ENCODE results near the gene ABCG1.

Gene ABCG1

GRCh38 chr21:42310411-42311001, 91.6 kb downstream of the ABCG1 start:
- DNase-seq = no peak

GRCh38 chr21:42311160-42311559, 92.2 kb downstream of the ABCG1 start:
- DNase-seq = no peak

DNA sequence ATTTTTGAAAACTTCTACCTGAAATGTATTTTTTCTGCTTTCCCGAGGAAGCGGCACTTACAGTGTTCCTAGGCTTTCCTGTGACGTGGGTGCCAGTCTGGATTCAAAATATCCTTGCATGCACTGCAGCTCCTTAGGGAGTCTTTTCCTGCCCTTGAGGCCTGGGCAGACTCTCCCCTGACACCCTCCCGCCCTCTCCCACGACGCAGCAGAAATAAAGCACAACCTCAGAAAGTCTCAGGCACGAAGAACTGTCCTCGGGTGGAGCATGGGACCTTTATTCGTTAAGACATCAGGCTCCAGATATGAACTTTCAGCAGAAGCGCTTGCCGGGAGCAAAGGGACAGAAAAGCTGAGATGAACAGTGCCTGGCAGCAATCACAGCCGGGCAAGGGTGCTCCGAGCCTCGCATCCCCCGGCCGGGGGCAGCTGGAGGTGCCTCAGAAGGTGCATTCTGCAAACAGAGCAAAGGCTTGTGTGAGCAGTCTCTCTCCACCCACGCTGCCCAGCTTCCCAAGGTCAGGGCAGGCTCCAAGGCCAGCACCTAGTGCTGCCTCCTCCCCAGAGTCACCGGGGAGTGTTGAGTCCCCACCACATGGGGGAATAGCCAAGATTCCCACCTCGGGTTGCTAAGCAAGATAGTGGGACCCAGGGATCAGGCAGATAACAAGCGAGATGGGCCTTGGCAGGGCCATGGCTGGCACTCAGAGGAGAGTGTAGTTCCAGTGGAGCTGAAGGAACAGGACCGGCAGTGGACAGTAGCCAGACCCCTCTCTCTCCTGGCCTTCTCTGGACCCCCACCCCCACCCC, 93.1 kb downstream of the ABCG1 start:
- DNase-seq = no peak

DNA sequence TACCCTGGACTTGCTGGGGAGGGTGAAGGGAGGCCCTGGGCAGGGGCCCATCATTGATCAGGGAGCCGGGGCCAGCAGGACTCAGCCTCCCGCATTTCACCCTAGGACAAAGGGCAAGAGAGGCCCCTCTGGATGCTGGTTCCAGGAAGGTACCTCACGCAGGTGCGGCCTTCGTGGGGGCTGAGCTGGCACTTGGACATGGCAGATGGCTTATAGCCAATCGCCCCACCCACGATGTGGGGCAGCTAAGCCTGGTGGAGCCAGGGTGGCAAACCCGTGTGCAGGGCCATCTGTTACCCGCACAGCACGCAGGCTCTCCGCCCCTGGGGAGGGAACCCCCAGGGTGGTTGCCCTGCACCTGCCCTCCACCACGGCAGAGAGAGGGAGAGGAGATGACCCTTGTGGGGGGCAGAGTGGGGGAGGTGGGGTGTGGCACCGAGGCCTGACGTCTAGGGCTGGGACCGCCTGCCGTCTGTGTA, 93.7 kb downstream of the ABCG1 start:
- DNase-seq = no peak

DNA sequence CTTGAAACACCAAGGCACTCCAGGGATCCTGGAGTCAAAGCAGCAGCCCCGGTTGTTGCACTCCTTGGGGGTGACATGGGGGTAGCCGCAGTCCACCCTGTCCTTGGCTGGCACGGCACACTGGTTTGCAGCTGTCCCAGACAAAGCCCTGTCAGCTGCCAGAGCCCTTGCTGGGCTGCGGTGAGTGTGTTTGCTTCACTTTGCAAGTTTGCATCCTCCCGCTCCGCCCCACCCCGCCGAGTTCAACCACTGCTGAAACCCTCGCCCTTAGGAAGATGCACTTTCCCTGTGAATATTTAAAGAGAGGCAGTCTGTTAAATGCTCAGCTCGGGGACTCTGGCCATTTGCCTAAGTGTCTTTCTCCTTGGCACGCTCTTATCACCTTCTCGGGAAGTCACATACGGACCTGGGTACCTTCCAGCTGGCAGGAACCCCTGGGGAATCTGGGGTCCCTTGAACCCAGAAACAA, 94.6 kb downstream of the ABCG1 start:
- DNase-seq = peak; percentile 84

GRCh38 chr21:42314616-42315295, 95.8 kb downstream of the ABCG1 start:
- DNase-seq = no peak

- peak; percentile 95 for DNase-seq
These were observed 96.5 kb downstream of the ABCG1 start, which contains the start of gene TFF3 for GRCh38 chr21:42315296-42315891. Gene TFF3, minus strand, starts transcription at chr21:42315409. Its CDS starts 35 bp downstream, at chr21:42315374.

- DNase-seq = peak; percentile 56
These were observed 98.0 kb downstream of the ABCG1 start for GRCh38 chr21:42316891-42317290.

DNA sequence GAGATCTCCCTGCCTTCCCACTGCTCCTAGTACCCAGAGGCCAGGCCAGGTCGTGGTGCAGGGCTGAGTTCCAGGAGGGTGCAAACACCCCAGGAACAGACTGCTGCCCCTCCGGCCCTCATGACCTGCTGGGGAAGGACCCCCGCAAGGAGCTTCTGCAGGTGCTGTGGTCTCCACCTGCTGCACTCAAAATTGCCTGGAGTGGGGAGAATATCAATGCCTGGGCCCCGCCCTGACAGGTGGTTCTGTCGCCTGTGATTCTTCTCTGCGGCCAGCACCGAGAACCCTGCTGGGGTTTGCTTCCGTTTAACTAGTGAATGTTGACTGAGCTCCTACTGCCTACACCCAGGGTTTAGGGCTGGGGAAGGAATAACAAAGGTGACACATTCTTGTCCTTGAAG, 98.4 kb downstream of the ABCG1 start:
- DNase-seq = peak; percentile 62

- DNase-seq = no peak
These were observed 99.1 kb downstream of the ABCG1 start for GRCh38 chr21:42317826-42318746.

DNA sequence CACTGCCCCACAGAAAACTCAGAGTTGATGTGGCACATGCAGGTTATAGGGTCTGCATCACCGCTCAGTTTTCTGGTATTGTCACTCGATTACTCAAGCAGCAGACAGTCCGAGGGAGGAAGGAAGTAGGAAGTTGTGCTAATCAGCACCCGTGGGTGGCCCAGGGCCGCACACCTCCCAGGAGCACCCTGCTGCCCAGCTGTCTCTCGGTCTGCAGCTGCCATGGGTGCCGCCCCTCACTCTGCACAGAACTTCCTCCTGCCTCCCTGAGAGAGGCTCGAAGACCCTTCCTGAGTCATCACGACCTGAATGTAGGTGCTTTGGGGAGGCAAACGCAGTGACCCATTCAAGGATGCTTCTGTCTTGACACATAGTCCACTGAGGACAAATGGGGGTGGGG, 100.4 kb downstream of the ABCG1 start:
- no peak for DNase-seq

GRCh38 chr21:42319851-42320572, 101.1 kb downstream of the ABCG1 start:
- DNase-seq = no peak

GRCh38 chr21:42320791-42321190, 101.9 kb downstream of the ABCG1 start:
- DNase-seq = no peak

DNA sequence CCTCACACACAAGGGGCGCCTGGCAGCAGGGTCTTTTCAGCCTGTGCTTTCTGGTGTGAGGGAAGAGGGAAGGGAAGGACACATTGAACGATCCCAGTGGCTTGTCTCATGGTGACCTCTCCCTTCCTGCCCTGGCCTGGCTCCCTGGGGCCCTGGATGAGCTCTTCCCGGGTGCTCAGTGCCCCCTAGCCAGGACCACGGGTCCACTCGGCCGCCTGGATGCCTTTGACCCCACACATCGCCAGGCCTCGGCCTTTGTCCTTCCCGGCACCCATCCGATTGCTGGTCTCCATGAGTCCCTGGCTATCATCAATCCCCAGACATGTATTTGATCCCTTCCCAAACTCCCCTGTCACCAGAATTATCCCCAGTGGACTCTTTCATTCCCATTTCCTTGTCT, 102.3 kb downstream of the ABCG1 start:
- DNase-seq = no peak

- DNase-seq = no peak
These were observed 102.9 kb downstream of the ABCG1 start for GRCh38 chr21:42321845-42322244.

DNA sequence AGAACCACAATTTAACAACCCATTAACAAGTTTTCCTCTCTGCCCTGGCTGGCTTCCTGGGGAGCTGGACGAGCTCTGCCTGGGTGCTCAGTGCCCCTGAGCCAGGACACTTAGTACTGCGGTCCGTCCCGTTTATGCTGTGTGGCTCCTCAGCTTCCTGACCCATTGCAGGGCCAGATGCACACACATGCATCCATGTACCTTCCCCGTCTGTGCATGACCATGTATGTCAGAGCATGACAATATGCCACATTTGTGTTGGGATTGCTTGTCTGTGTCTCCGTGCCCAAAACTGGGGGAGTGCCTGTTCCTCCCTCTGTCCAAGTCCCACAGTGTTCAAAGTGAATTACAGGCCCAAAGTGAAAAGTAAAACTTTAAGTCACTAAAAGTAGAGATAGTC, 106.0 kb downstream of the ABCG1 start:
- no peak for DNase-seq

DNA sequence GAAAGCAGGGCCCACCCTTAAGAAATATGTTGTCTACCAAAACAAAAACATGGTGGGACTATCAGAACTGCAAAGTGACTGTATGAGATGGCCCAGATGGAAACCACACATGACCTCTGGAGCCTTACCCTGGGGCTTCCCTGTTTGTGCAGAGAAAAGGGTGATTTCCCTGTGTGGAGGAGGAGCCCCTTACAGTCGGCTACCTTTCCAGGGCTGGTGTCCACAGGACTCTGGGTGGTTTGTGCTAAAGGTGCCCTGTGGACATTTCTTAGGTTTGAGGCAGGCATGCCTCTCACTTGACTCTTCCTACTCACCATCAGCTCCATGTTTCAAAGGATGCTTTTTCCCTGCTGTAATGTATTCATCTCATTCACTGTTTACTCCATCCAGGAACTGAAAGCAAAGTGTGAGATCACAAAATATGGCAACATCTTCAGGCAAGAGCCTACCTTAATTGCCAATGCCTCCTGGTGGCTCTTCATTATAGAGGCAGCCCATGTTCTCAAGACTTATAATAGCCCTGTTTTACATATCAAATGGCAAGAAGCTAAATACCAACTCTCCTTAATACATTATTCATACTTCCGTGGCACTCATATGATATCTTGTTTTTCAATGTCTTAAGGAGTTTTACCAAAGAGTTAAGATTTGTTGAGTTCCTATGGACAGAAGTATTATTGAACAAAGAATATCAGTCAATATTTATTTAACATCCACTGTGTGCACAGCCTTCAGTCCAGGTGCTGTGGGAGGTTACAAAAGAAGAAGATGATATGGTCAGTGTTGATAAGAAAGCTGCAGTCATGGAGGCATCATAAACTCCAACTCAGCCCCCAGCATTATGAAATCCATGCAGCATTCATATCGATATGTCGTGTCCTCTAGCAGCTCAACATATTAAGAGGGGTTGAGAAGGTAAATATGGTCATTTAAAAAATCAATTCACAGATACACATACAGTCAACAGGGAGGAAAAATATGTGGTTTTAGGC, 111.7 kb downstream of the ABCG1 start:
- DNase-seq = no peak

DNA sequence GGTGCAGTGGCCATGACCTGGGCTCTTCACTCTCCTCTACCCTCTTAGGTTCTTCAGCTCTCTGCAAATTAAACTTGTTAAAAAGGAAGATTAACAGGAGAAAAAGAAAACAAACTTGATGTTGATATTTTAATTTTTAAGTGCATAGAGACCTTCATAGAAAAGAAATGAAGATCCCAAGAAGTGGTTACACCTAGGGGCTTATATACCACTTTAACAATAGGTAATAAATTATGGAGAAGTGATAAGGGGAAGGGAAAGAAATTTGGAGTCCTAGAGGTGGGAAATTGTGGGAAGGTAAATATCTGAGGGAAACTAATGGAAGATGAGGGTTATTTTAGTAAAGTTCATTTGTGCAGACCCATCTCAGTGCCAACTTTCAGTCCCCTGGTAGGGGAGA, 112.7 kb downstream of the ABCG1 start:
- DNase-seq = no peak

DNA sequence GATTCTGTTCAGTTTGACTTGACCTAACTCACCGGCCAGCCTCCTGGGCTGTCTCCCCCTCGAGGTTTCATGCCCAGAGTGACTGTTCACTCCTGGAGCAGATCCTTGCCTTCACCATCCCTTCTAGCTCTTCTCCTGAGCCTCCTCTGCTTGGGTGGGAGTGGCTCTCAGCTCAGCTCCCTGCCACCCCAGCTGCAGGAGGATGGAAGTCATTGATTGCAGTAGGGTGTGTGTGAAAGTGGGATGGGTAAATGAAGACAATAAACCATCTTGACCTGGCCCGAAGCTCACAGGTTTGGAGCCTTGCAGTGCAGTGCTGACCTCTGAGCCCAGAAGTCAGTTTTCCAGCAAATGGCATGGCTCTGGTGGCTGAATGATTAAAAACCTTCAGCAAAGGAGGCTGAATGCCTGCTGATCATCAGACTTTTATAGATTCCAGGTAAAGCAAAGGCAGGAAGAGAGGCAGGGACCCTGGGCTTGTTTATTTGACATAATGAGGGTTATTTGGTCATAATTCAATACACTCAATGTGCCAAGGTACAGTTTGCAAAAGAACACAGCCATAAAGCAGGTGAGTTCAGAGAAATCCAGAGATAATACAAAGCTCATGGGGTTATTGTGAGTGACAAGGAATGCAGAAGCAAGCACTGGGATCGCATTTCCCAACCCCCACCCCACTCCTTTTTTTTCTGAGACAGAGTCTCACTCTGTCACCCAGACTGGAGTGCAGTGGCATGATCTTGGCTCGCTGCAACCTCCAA, 113.8 kb downstream of the ABCG1 start:
- no peak for DNase-seq
